ENCODE measurements around the gene OR5K1. TPM values are rescaled to one million over a fixed set of nuclear protein-coding genes. Genes with fewer than 3 reads are reported as not detected.

The OR5K1 gene
- polyA plus RNA-seq, 1 experiment: not detected

DNA sequence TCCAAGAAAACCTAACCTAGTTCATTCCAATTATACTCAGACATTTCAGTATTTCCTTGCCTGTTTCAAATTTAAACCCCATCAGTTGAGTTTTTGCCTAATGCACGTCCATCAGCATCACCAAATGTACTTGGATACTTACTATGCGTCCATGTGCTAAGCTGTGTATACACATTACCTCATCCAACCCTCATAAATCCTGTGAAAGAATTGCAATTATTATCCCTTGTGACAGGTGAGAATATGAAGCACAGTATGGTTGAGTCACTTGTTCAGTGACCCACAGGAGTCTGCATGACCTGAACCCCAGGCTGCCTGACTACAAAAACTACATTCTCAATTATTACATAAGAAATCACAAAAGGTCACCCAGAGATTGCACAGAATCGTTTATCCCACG, 37.0 kb downstream of the OR5K1 start:
- Histone ChIP-seq H3K27me3 (ENCODE audit: control insufficient read depth, insufficient read depth, low read length) (no peaks in the 10 kb centered on the region), H3K36me3 (ENCODE audit: control insufficient read depth, insufficient read depth, low read length) (no peaks in the 10 kb centered on the region), H3K4me3 (ENCODE audit: low read depth, low read length) (no peak overlapping the region)
- DNase-seq (ENCODE audit: low read depth): no peak
- TF ChIP-seq, protein P1, sequence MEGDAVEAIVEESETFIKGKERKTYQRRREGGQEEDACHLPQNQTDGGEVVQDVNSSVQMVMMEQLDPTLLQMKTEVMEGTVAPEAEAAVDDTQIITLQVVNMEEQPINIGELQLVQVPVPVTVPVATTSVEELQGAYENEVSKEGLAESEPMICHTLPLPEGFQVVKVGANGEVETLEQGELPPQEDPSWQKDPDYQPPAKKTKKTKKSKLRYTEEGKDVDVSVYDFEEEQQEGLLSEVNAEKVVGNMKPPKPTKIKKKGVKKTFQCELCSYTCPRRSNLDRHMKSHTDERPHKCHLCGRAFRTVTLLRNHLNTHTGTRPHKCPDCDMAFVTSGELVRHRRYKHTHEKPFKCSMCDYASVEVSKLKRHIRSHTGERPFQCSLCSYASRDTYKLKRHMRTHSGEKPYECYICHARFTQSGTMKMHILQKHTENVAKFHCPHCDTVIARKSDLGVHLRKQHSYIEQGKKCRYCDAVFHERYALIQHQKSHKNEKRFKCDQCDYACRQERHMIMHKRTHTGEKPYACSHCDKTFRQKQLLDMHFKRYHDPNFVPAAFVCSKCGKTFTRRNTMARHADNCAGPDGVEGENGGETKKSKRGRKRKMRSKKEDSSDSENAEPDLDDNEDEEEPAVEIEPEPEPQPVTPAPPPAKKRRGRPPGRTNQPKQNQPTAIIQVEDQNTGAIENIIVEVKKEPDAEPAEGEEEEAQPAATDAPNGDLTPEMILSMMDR (IDR thresholded peaks at IDR 0.05; ENCODE audit: insufficient read depth, low read depth, low read length): no peak
- POLR2A ChIA-PET: no interaction called here
- CTCF ChIA-PET: no interaction called here

DNA sequence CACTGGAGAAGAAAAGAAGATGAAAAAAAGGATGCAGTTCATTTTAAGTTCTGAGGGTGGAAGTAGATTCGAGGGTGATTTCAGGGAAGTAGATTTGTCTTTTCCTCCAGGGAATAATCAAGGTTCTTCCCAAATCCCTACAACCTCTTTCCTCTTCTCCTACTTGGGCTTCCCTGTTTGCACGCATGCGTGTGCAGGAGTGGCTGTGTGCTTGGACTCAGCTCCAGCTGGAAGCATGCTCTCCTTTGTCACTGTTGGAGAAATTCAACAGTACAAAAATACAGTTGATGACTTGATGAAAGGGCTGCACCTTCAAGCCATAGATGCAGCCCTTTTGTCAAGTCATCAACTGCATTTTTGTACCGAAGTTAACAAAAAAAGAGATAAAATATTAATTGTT, 38.3 kb downstream of the OR5K1 start:
- Histone ChIP-seq H3K27me3 (ENCODE audit: control insufficient read depth, insufficient read depth, low read length) (no peaks in the 10 kb centered on the region), H3K4me3 (ENCODE audit: low read depth, low read length) (no peak overlapping the region), H3K36me3 (ENCODE audit: control insufficient read depth, insufficient read depth, low read length) (no peaks in the 10 kb centered on the region)
- ChIA-PET POLR2A (no interaction called here), CTCF (no interaction called here)
- no peak for DNase-seq (ENCODE audit: low read depth)
- TF ChIP-seq, protein P1 (IDR thresholded peaks at IDR 0.05; ENCODE audit: insufficient read depth, low read depth, low read length): no peak

DNA sequence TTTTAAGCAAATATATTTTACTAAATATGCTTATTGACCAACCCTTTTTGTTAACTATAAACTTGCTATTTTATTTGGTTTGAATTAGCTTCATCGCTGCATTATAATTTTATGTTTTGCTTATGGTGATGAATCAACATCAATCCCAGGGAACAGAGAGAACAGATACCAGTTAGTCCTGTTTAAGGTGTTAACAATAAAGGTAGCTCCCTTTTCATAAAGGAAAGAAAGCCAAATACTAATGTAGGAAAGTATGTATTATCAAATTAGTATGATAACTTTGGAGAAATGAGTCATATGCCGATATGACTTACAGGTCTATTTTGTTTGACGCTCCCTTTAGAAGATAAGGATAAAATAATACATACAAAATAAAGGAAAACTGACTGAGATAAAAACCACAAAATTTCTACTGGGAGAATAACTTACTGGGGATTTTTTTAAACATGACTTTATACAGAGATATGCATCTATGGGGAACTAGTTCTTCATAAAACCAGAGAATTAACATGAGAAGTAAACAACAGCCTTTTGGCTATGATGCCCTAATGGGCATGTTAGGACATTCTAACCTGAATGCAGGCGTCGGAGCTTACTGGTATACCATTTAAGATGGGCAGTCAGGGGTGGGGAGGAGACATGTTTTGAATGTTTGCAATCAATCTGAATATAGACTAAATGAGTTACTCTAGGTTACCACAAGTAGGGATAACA, 39.0 kb downstream of the OR5K1 start:
- ChIA-PET CTCF (no interaction called here), POLR2A (no interaction called here)

DNA sequence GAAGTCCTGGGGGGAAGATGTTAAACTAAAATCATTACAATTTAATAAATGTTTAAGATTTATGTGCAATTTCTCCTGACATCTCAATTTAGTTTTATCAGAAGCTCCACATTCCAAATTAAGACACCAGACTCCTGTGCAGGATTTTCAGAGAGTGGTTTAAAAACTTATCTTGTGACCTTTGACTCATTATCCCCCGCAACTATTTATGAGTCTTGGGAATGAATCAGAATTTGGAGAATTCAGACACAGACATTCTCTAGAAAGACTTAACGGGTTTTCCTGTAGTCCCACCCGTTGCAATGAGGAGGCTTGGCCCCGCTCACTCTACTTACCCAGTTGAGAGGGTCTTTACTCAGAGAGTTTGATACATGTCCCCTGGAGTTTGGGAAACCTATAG, 41.5 kb downstream of the OR5K1 start:
- Histone ChIP-seq H3K36me3 (ENCODE audit: control insufficient read depth, insufficient read depth, low read length) (no peaks in the 10 kb centered on the region; the same call in 1 of the 2 replicates), H3K4me3 (ENCODE audit: low read depth, low read length) (no peak overlapping the region), H3K27me3 (ENCODE audit: control insufficient read depth, insufficient read depth, low read length) (no peaks in the 10 kb centered on the region)
- no peak for DNase-seq (ENCODE audit: low read depth)
- CTCF ChIA-PET: no interaction called here
- POLR2A ChIA-PET: no interaction called here
- TF ChIP-seq, protein P1 (IDR thresholded peaks at IDR 0.05; ENCODE audit: insufficient read depth, low read depth, low read length): no peak

More for the DNA sequence above, 39.0 kb downstream of the OR5K1 start:
- H3K4me3 ChIP-seq (ENCODE audit: low read depth, low read length): no peak overlapping the region
- DNase-seq (ENCODE audit: low read depth): no peak
- TF ChIP-seq, protein P1 (IDR thresholded peaks at IDR 0.05; ENCODE audit: insufficient read depth, low read depth, low read length): no peak
- no peaks in the 10 kb centered on the region for H3K27me3 ChIP-seq (ENCODE audit: control insufficient read depth, insufficient read depth, low read length)
- no peaks in the 10 kb centered on the region for H3K36me3 ChIP-seq (ENCODE audit: control insufficient read depth, insufficient read depth, low read length)

DNA sequence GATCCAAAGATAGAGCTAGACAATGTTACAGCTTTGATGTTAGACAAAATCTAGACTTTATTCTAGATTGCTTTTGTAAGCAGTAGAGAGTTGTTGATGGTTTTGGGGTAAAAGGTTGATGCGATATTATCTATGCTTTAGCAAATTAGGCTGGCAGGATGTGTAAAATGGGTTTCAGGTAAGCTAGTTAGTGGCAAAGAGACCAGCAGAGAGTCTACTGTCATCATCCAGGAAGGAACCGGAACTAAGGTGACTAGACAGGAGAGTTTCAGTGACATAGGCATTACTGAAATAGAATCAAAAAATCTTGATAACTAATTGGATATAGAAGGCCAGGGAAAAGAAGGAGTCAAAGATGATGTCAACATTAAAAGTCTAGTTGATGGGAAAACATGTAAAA, 45.6 kb downstream of the OR5K1 start:
- Histone ChIP-seq H3K27me3 (ENCODE audit: control insufficient read depth, insufficient read depth, low read length) (no peaks in the 10 kb centered on the region), H3K4me3 (ENCODE audit: low read depth, low read length) (no peak overlapping the region), H3K36me3 (ENCODE audit: control insufficient read depth, insufficient read depth, low read length) (no peaks in the 10 kb centered on the region; the same call in 1 of the 2 replicates)
- no peak for DNase-seq (ENCODE audit: low read depth)
- POLR2A ChIA-PET: interaction anchor here (0.7 kb wide), 1 partner anchor 94 kb away, joined by 3 read pairs; no protein-coding TSS in a partner anchor
- CTCF ChIA-PET: interaction anchor here (0.7 to 1.5 kb wide), 2 partner anchors 32 to 796 kb away, joined by 3 to 4 read pairs; no protein-coding TSS in a partner anchor
- TF ChIP-seq, protein P1 (IDR thresholded peaks at IDR 0.05; ENCODE audit: insufficient read depth, low read depth, low read length): no peak

All from BJ (cell line).